ENCODE results near the gene ANAPC13.

DNA sequence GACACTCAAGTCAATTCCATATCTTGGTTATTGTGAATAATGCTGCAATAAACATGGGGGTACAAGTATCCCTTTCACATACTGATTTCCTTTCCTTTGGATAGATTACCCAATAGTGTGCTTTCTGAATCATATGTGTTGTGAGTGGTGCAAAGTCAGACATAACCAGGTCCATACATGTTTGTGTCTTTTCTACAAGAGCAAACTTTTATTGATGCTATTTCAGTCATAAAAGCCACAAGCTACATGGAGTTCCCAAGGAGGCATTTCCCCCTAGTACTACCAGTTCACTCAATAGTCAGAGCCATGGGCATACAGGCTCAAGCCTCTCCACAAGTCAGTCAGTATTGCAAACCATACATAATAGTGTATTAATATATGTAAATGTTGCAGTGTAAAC is 10.2 kb upstream of the ANAPC13 start:
- TF ChIP-seq, protein P1, sequence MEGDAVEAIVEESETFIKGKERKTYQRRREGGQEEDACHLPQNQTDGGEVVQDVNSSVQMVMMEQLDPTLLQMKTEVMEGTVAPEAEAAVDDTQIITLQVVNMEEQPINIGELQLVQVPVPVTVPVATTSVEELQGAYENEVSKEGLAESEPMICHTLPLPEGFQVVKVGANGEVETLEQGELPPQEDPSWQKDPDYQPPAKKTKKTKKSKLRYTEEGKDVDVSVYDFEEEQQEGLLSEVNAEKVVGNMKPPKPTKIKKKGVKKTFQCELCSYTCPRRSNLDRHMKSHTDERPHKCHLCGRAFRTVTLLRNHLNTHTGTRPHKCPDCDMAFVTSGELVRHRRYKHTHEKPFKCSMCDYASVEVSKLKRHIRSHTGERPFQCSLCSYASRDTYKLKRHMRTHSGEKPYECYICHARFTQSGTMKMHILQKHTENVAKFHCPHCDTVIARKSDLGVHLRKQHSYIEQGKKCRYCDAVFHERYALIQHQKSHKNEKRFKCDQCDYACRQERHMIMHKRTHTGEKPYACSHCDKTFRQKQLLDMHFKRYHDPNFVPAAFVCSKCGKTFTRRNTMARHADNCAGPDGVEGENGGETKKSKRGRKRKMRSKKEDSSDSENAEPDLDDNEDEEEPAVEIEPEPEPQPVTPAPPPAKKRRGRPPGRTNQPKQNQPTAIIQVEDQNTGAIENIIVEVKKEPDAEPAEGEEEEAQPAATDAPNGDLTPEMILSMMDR (IDR thresholded peaks at IDR 0.05; ENCODE audit: low read depth, low read length) = no peak
- TF ChIP-seq POLR2A (IDR thresholded peaks at IDR 0.05; ENCODE audit: extremely low read depth, insufficient read length) = no peak

Data from NB4 (cell line).